Measurements from ENCODE around the gene ST3GAL4. TPM values are rescaled to one million over a fixed set of nuclear protein-coding genes. Genes with fewer than 3 reads are reported as not detected.

ST3GAL4 gene
- total and polyA plus RNA-seq, 4 donors: 20.7 to 48.2 (median 27.8) TPM

- Histone ChIP-seq H3K36me3 (ENCODE audit: control insufficient read depth, insufficient read depth, low read length) (peaks cover 16% of the 10 kb centered on the region), H3K9me3 (ENCODE audit: control insufficient read depth, insufficient read depth, low read length) (no peaks in the 10 kb centered on the region), H3K27me3 (ENCODE audit: control insufficient read depth, insufficient read depth, low read length) (no peaks in the 10 kb centered on the region), H3K4me3 (ENCODE audit: low read depth, low read length) (no peak overlapping the region), H3K27ac (ENCODE audit: low read depth, low read length) (no peak overlapping the region), H3K4me1 (ENCODE audit: control insufficient read depth, insufficient read depth, low read length) (peaks cover 44% of the 10 kb centered on the region)
- no peak for DNase-seq (ENCODE audit: low read depth in 4 of 6, low spot score in 6 of 6)
- 83% methylated on average over 3 of the region's 3 CpGs for WGBS (ENCODE audit: insufficient coverage)
Measured at GRCh38 chr11:126352163-126352562, 3.3 kb upstream of the ST3GAL4 start.

- no peak overlapping the region for H3K4me3 ChIP-seq (ENCODE audit: low read depth, low read length)
- H3K27me3 ChIP-seq (ENCODE audit: control insufficient read depth, insufficient read depth, low read length): no peaks in the 10 kb centered on the region
- no peak for DNase-seq (ENCODE audit: low read depth in 4 of 6, low spot score in 6 of 6)
- peaks cover 11% of the 10 kb centered on the region for H3K36me3 ChIP-seq (ENCODE audit: control insufficient read depth, insufficient read depth, low read length)
- peaks cover 49% of the 10 kb centered on the region for H3K4me1 ChIP-seq (ENCODE audit: control insufficient read depth, insufficient read depth, low read length)
- no peaks in the 10 kb centered on the region for H3K9me3 ChIP-seq (ENCODE audit: control insufficient read depth, insufficient read depth, low read length)
- WGBS (ENCODE audit: insufficient coverage): 81% methylated on average over 2 of the region's 4 CpGs
- no peak overlapping the region for H3K27ac ChIP-seq (ENCODE audit: low read depth, low read length)
Measured at GRCh38 chr11:126352934-126353801, 2.3 kb upstream of the ST3GAL4 start.

GRCh38 chr11:126354631-126355323 lies 709 bp upstream of the ST3GAL4 start:
- Histone ChIP-seq H3K4me3 (ENCODE audit: low read depth, low read length) (peak overlapping the region; percentile 86), H3K36me3 (ENCODE audit: control insufficient read depth, insufficient read depth, low read length) (peaks cover 12% of the 10 kb centered on the region), H3K4me1 (ENCODE audit: control insufficient read depth, insufficient read depth, low read length) (peaks cover 56% of the 10 kb centered on the region), H3K9me3 (ENCODE audit: control insufficient read depth, insufficient read depth, low read length) (no peaks in the 10 kb centered on the region), H3K27me3 (ENCODE audit: control insufficient read depth, insufficient read depth, low read length) (no peaks in the 10 kb centered on the region), H3K27ac (ENCODE audit: low read depth, low read length) (peak overlapping the region; percentile 90)
- no peak for DNase-seq (ENCODE audit: low read depth in 4 of 6, low spot score in 6 of 6)
- WGBS (ENCODE audit: insufficient coverage): 27% methylated on average over 15 of the region's 15 CpGs

GRCh38 chr11:126355926-126356897 lies 726 bp downstream of the ST3GAL4 start:
- Histone ChIP-seq H3K36me3 (ENCODE audit: control insufficient read depth, insufficient read depth, low read length) (peaks cover 14% of the 10 kb centered on the region), H3K4me3 (ENCODE audit: low read depth, low read length) (peak overlapping the region; percentile 50), H3K9me3 (ENCODE audit: control insufficient read depth, insufficient read depth, low read length) (no peaks in the 10 kb centered on the region), H3K27me3 (ENCODE audit: control insufficient read depth, insufficient read depth, low read length) (no peaks in the 10 kb centered on the region), H3K4me1 (ENCODE audit: control insufficient read depth, insufficient read depth, low read length) (peaks cover 66% of the 10 kb centered on the region), H3K27ac (ENCODE audit: low read depth, low read length) (peak overlapping the region; percentile 48)
- WGBS (ENCODE audit: insufficient coverage): 6% methylated on average over 42 of the region's 46 CpGs
- peak in 2 of 6 donors; percentile 41 for DNase-seq (ENCODE audit: low read depth in 4 of 6, low spot score in 6 of 6)

- H3K4me3 ChIP-seq (ENCODE audit: low read depth, low read length): peak overlapping the region; percentile 50
- peaks cover 11% of the 10 kb centered on the region for H3K36me3 ChIP-seq (ENCODE audit: control insufficient read depth, insufficient read depth, low read length)
- H3K27me3 ChIP-seq (ENCODE audit: control insufficient read depth, insufficient read depth, low read length): no peaks in the 10 kb centered on the region
- H3K4me1 ChIP-seq (ENCODE audit: control insufficient read depth, insufficient read depth, low read length): peaks cover 64% of the 10 kb centered on the region
- no peaks in the 10 kb centered on the region for H3K9me3 ChIP-seq (ENCODE audit: control insufficient read depth, insufficient read depth, low read length)
- peak overlapping the region; percentile 48 for H3K27ac ChIP-seq (ENCODE audit: low read depth, low read length)
- WGBS (ENCODE audit: insufficient coverage): 76% methylated on average over 14 of the region's 17 CpGs
- DNase-seq (ENCODE audit: low read depth in 4 of 6, low spot score in 6 of 6): no peak
Measured at GRCh38 chr11:126357055-126357962, 1.8 kb downstream of the ST3GAL4 start.

GRCh38 chr11:126357969-126358762 lies 2.7 kb downstream of the ST3GAL4 start:
- 75% methylated on average over 9 of the region's 18 CpGs for WGBS (ENCODE audit: insufficient coverage)
- Histone ChIP-seq H3K4me1 (ENCODE audit: control insufficient read depth, insufficient read depth, low read length) (peaks cover 70% of the 10 kb centered on the region), H3K4me3 (ENCODE audit: low read depth, low read length) (peak overlapping the region; percentile 50), H3K9me3 (ENCODE audit: control insufficient read depth, insufficient read depth, low read length) (no peaks in the 10 kb centered on the region), H3K36me3 (ENCODE audit: control insufficient read depth, insufficient read depth, low read length) (peaks cover 8% of the 10 kb centered on the region), H3K27me3 (ENCODE audit: control insufficient read depth, insufficient read depth, low read length) (no peaks in the 10 kb centered on the region), H3K27ac (ENCODE audit: low read depth, low read length) (peak overlapping the region; percentile 48)
- no peak for DNase-seq (ENCODE audit: low read depth in 4 of 6, low spot score in 6 of 6)

GRCh38 chr11:126358763-126359160 lies 3.3 kb downstream of the ST3GAL4 start:
- DNase-seq (ENCODE audit: low read depth in 4 of 6, low spot score in 6 of 6): no peak
- Histone ChIP-seq H3K27me3 (ENCODE audit: control insufficient read depth, insufficient read depth, low read length) (no peaks in the 10 kb centered on the region), H3K36me3 (ENCODE audit: control insufficient read depth, insufficient read depth, low read length) (peaks cover 8% of the 10 kb centered on the region), H3K4me3 (ENCODE audit: low read depth, low read length) (peak overlapping the region; percentile 50), H3K4me1 (ENCODE audit: control insufficient read depth, insufficient read depth, low read length) (peaks cover 75% of the 10 kb centered on the region), H3K9me3 (ENCODE audit: control insufficient read depth, insufficient read depth, low read length) (no peaks in the 10 kb centered on the region), H3K27ac (ENCODE audit: low read depth, low read length) (peak overlapping the region; percentile 75)
- whole genome bisulfite sequencing (ENCODE audit: insufficient coverage): 85% methylated on average over 2 of the region's 2 CpGs

- peak in 2 of 6 donors; percentile 69 to 91 for DNase-seq (ENCODE audit: low read depth in 4 of 6, low spot score in 6 of 6)
- Histone ChIP-seq H3K27ac (ENCODE audit: low read depth, low read length) (peak overlapping the region; percentile 75), H3K27me3 (ENCODE audit: control insufficient read depth, insufficient read depth, low read length) (no peaks in the 10 kb centered on the region), H3K9me3 (ENCODE audit: control insufficient read depth, insufficient read depth, low read length) (no peaks in the 10 kb centered on the region), H3K4me3 (ENCODE audit: low read depth, low read length) (no peak overlapping the region), H3K4me1 (ENCODE audit: control insufficient read depth, insufficient read depth, low read length) (peaks cover 71% of the 10 kb centered on the region), H3K36me3 (ENCODE audit: control insufficient read depth, insufficient read depth, low read length) (peaks cover 8% of the 10 kb centered on the region)
- 41% methylated on average over 10 of the region's 16 CpGs for WGBS (ENCODE audit: insufficient coverage)
Measured at GRCh38 chr11:126359431-126360048, 4.1 kb downstream of the ST3GAL4 start.
